Measurements from ENCODE around the gene SPG7. TPM values are rescaled to one million over a fixed set of nuclear protein-coding genes. Genes with fewer than 3 reads are reported as not detected.

Gene SPG7
- total RNA-seq, 1 donor from 2014 or later, result 109 TPM

GRCh38 chr16:89537549-89537925, 29.3 kb downstream of the SPG7 start:
- peaks cover 44% of the 10 kb centered on the region for H3K36me3 Mint-ChIP-seq (ENCODE audit: low read depth)
- peaks cover 22% of the 10 kb centered on the region for H3K4me1 Mint-ChIP-seq
- no peak overlapping the region for H3K4me3 Mint-ChIP-seq
- no peaks in the 10 kb centered on the region for H3K27me3 Mint-ChIP-seq
- DNase-seq, result no peak
- H3K27ac Mint-ChIP-seq, result no peak overlapping the region
- intact Hi-C loops (cut with micrococcal nuclease), result no loop called here
- H3K9me3 Mint-ChIP-seq, result no peaks in the 10 kb centered on the region

GRCh38 chr16:89538286-89538685, 30.1 kb downstream of the SPG7 start:
- Mint-ChIP-seq H3K9me3 (no peaks in the 10 kb centered on the region), H3K4me1 (peaks cover 24% of the 10 kb centered on the region), H3K4me3 (no peak overlapping the region), H3K27ac (no peak overlapping the region), H3K36me3 (ENCODE audit: low read depth) (peaks cover 40% of the 10 kb centered on the region), H3K27me3 (no peaks in the 10 kb centered on the region)
- intact Hi-C loops (cut with micrococcal nuclease), result no loop called here
- no peak for DNase-seq

- Mint-ChIP-seq H3K27me3 (no peaks in the 10 kb centered on the region), H3K27ac (no peak overlapping the region), H3K9me3 (no peaks in the 10 kb centered on the region), H3K4me1 (peaks cover 5% of the 10 kb centered on the region), H3K4me3 (no peak overlapping the region), H3K36me3 (ENCODE audit: low read depth) (peaks cover 22% of the 10 kb centered on the region)
- no peak for DNase-seq
- intact Hi-C loops (cut with micrococcal nuclease), result no loop called here
Observed at GRCh38 chr16:89540557-89540956, 32.4 kb downstream of the SPG7 start.

- no peak overlapping the region for H3K27ac Mint-ChIP-seq
- peaks cover 24% of the 10 kb centered on the region for H3K36me3 Mint-ChIP-seq (ENCODE audit: low read depth)
- no peak overlapping the region for H3K4me3 Mint-ChIP-seq
- no peaks in the 10 kb centered on the region for H3K27me3 Mint-ChIP-seq
- intact Hi-C loops (cut with micrococcal nuclease), result no loop called here
- no peaks in the 10 kb centered on the region for H3K9me3 Mint-ChIP-seq
- no peak for DNase-seq
- peaks cover 5% of the 10 kb centered on the region for H3K4me1 Mint-ChIP-seq
Observed at GRCh38 chr16:89541792-89542191, 33.6 kb downstream of the SPG7 start.

GRCh38 chr16:89544113-89544512, 35.9 kb downstream of the SPG7 start:
- peaks cover 31% of the 10 kb centered on the region for H3K36me3 Mint-ChIP-seq (ENCODE audit: low read depth)
- H3K9me3 Mint-ChIP-seq, result no peaks in the 10 kb centered on the region
- DNase-seq, result no peak
- H3K27me3 Mint-ChIP-seq, result no peaks in the 10 kb centered on the region
- peaks cover 13% of the 10 kb centered on the region for H3K4me1 Mint-ChIP-seq
- H3K27ac Mint-ChIP-seq, result no peak overlapping the region
- no peak overlapping the region for H3K4me3 Mint-ChIP-seq
- intact Hi-C loops (cut with micrococcal nuclease), result no loop called here

- Mint-ChIP-seq H3K36me3 (ENCODE audit: low read depth) (peaks cover 36% of the 10 kb centered on the region), H3K4me3 (no peak overlapping the region), H3K27ac (no peak overlapping the region), H3K9me3 (no peaks in the 10 kb centered on the region), H3K27me3 (no peaks in the 10 kb centered on the region), H3K4me1 (peaks cover 18% of the 10 kb centered on the region)
- intact Hi-C loops (cut with micrococcal nuclease), result no loop called here
- DNase-seq, result no peak
Observed at GRCh38 chr16:89544713-89545043, 36.5 kb downstream of the SPG7 start.

GRCh38 chr16:89545044-89545830, 37.0 kb downstream of the SPG7 start:
- Mint-ChIP-seq H3K9me3 (no peaks in the 10 kb centered on the region), H3K27ac (no peak overlapping the region), H3K36me3 (ENCODE audit: low read depth) (peaks cover 36% of the 10 kb centered on the region), H3K27me3 (no peaks in the 10 kb centered on the region), H3K4me3 (no peak overlapping the region), H3K4me1 (peaks cover 20% of the 10 kb centered on the region)
- DNase-seq, result no peak
- intact Hi-C loops (cut with micrococcal nuclease), result no loop called here

GRCh38 chr16:89545831-89546574, 37.8 kb downstream of the SPG7 start:
- Mint-ChIP-seq H3K4me3 (no peak overlapping the region), H3K36me3 (ENCODE audit: low read depth) (peaks cover 42% of the 10 kb centered on the region), H3K4me1 (peaks cover 20% of the 10 kb centered on the region), H3K27ac (no peak overlapping the region), H3K27me3 (no peaks in the 10 kb centered on the region), H3K9me3 (no peaks in the 10 kb centered on the region)
- intact Hi-C loops (cut with micrococcal nuclease), result no loop called here
- DNase-seq, result no peak

GRCh38 chr16:89546781-89547180, 38.6 kb downstream of the SPG7 start:
- intact Hi-C loops (cut with micrococcal nuclease), result no loop called here
- no peaks in the 10 kb centered on the region for H3K27me3 Mint-ChIP-seq
- H3K36me3 Mint-ChIP-seq (ENCODE audit: low read depth), result peaks cover 38% of the 10 kb centered on the region
- no peaks in the 10 kb centered on the region for H3K9me3 Mint-ChIP-seq
- no peak for DNase-seq
- no peak overlapping the region for H3K27ac Mint-ChIP-seq
- no peak overlapping the region for H3K4me3 Mint-ChIP-seq
- H3K4me1 Mint-ChIP-seq, result peaks cover 17% of the 10 kb centered on the region

GRCh38 chr16:89547291-89547690, 39.1 kb downstream of the SPG7 start:
- Mint-ChIP-seq H3K4me3 (no peak overlapping the region), H3K27me3 (no peaks in the 10 kb centered on the region), H3K27ac (no peak overlapping the region)

GRCh38 chr16:89547860-89548259, 39.7 kb downstream of the SPG7 start:
- H3K4me3 Mint-ChIP-seq, result no peak overlapping the region
- peaks cover 38% of the 10 kb centered on the region for H3K36me3 Mint-ChIP-seq (ENCODE audit: low read depth)
- H3K4me1 Mint-ChIP-seq, result peaks cover 14% of the 10 kb centered on the region
- peak overlapping the region; percentile 66 for H3K27ac Mint-ChIP-seq
- intact Hi-C loops (cut with micrococcal nuclease), result no loop called here
- H3K9me3 Mint-ChIP-seq, result no peaks in the 10 kb centered on the region
- DNase-seq, result no peak
- no peaks in the 10 kb centered on the region for H3K27me3 Mint-ChIP-seq

More at GRCh38 chr16:89547291-89547690, 39.1 kb downstream of the SPG7 start:
- no peaks in the 10 kb centered on the region for H3K9me3 Mint-ChIP-seq
- intact Hi-C loops (cut with micrococcal nuclease), result no loop called here
- H3K4me1 Mint-ChIP-seq, result peaks cover 17% of the 10 kb centered on the region
- no peak for DNase-seq
- H3K36me3 Mint-ChIP-seq (ENCODE audit: low read depth), result peaks cover 38% of the 10 kb centered on the region

- Mint-ChIP-seq H3K36me3 (ENCODE audit: low read depth) (peaks cover 40% of the 10 kb centered on the region), H3K9me3 (no peaks in the 10 kb centered on the region), H3K4me3 (no peak overlapping the region), H3K4me1 (peaks cover 14% of the 10 kb centered on the region), H3K27me3 (no peaks in the 10 kb centered on the region), H3K27ac (peak overlapping the region; percentile 85)
- DNase-seq, result no peak
- intact Hi-C loops (cut with micrococcal nuclease), result no loop called here
Observed at GRCh38 chr16:89548344-89549006, 40.3 kb downstream of the SPG7 start.

GRCh38 chr16:89549007-89549700, 41.0 kb downstream of the SPG7 start:
- DNase-seq, result peak; percentile 71
- Mint-ChIP-seq H3K27me3 (no peaks in the 10 kb centered on the region), H3K4me3 (peak overlapping the region; percentile 47), H3K27ac (peak overlapping the region; percentile 85), H3K4me1 (peaks cover 14% of the 10 kb centered on the region), H3K36me3 (ENCODE audit: low read depth) (peaks cover 40% of the 10 kb centered on the region), H3K9me3 (no peaks in the 10 kb centered on the region)
- intact Hi-C loops (cut with micrococcal nuclease), result no loop called here
